NCI-H2227 treated with DMSO at 0.1 percent for 48 hours (cell line): Measurements from ENCODE around the gene SCFD1.
A peak's percentile ranks its signal among the peaks of the same experiment; 100 is the strongest.
"Not testable (repeated sequence)": the region's sequence is repeated elsewhere in the genome, so short reads cannot be mapped to it uniquely, and the experiment has no call there.

ENCODE experiments used
- DNase-seq: peaks from one replicate; lab custom pipeline; 2025; lab: John Stamatoyannopoulos, UW

SCFD1 gene

GRCh38 chr14:30621940-30622830 is at the start of gene SCFD1:
Gene SCFD1, plus strand, starts transcription at chr14:30622319. Its CDS starts 20 bp downstream, at chr14:30622339.
- DNase-seq = peak; percentile 92

- DNase-seq = no peak
Observed at GRCh38 chr14:30572771-30573170, 49.3 kb upstream of the SCFD1 start.

- DNase-seq = no peak
Observed at GRCh38 chr14:30573226-30573814, 48.8 kb upstream of the SCFD1 start.

- DNase-seq = no peak
Observed at GRCh38 chr14:30573966-30574365, 48.2 kb upstream of the SCFD1 start.

DNA sequence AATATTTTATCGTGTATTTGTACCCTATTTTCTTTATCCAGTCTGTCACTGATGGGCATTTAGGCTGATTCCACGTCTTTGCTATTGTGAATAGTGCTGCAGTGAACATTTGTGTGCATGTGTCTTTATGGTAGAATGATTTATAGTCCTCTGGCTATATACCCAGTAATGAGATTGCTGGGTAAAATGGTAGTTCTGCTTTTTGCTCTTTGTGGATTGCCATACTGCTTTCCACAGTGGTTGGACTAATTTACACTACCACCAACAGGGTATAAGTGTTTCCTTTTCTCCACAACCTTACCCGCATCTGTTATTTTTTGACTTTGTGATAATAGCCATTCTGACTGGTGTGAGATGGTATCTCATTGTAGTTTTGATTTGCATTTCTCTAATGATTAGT is 47.3 kb upstream of the SCFD1 start:
- DNase-seq = not testable (repeated sequence)

GRCh38 chr14:30576333-30576732 is 45.8 kb upstream of the SCFD1 start:
- not testable (repeated sequence) for DNase-seq

DNA sequence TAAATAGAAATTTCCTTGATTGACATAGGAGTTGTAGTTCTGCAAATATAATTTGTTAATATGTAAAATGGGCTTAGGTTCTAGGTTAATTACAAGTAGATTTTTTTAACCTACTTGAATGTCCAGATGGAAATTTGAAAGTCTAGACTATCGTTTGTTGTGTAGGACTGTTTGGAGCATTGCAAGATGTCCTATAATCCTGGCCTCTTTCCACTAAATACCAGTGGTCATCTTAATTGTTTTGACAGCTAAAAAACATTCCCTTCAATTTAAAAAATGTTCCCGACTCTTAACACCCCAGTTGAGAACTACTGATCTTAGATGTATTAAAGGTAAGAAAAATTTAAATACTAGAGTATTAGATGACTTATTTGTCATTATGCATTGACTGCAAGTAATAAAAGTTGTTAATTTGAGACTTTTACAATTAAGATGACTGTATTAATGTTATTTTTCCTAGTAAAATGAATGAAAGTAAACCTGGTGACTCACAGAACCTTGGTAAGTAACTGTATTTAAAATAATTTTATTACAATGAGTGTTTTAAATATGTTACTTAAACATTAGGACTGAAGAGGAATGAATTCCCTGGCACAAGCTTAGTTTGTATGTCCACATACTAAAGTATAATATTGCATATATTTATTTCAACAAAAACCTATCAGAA is 41.4 kb upstream of the SCFD1 start:
- DNase-seq = no peak

DNA sequence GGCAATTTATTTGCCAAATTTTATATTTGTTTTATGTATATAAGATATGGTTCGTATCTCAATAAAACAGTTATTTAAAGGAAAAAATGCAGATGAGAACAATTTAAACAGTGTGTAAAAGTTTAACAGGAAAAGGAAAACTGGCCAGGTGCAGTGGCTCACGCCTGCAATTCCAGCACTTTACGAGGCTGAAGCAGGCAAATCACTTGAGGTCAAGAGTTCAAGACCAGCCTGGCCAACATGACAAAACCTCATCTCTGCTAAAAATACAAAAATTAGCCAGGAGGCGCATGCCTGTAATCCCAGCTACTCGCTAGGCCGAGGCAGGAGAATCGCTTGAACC is 40.9 kb upstream of the SCFD1 start:
- no peak for DNase-seq

- no peak for DNase-seq
Observed at GRCh38 chr14:30582376-30582775, 39.7 kb upstream of the SCFD1 start.

DNA sequence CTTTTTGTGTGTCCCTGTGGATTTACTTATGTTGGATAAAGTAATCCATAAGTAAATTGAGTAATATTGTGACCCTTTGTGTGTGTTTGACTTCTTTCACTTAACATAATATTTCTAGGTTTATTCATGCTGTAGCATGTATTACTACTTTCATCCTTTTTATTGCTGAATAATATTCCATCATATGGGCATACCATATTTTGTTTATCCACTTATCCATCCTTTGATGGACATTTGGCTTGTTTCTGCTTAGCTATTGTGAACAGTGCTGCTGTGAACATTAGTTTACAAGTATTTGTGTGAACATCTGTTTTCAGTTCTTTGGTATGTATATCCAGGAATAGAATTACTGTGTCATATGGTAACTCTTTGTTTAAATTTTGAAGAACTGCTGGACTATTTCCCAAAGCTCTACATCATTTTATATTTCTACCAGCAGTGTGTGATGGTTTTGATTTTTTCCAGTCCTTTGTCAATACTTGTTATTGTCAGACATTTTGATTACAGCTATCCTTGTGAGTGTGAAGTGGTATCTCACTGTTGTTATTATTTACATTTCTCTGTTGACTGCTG is 38.0 kb upstream of the SCFD1 start:
- DNase-seq = no peak

- no peak for DNase-seq
Observed at GRCh38 chr14:30585204-30585603, 36.9 kb upstream of the SCFD1 start.

- DNase-seq = no peak
Observed at GRCh38 chr14:30587141-30587540, 35.0 kb upstream of the SCFD1 start.

DNA sequence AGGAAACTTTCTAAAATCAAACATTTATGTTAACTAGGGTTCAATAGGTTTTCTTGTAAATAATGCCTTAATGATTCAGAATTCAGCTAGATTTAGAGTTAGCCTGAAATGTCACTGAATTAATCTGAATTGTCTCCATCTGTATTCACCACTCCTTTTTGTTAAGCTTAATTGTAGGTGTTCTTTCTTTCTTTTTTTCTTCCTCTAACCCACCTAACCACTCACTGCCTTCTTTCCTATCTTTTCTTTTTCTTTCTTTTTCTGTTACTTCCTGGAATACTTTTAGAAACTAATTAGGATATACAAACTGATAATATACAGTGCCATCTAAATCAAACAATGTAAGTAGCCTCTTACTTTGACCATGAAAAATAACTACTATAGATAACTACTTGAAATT is 33.2 kb upstream of the SCFD1 start:
- DNase-seq = no peak

DNA sequence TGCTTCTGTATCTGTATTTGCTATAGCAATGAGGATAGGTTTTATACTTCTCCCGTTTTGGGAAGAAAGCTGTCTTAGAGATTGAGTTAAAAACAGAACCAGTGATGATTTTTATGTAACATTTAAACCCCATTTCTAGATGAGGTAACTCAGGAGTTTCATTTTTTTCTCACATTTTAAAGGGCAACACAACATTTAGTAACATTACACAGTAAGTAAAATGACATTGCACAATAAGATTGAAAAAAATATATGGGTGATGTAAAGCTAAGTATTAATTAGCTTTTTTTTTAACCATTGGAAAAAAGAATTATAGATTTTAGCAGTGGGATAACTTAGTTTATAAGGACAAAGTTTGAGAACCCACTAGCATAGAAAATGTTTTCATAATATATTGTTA is 25.2 kb upstream of the SCFD1 start:
- DNase-seq = no peak

DNA sequence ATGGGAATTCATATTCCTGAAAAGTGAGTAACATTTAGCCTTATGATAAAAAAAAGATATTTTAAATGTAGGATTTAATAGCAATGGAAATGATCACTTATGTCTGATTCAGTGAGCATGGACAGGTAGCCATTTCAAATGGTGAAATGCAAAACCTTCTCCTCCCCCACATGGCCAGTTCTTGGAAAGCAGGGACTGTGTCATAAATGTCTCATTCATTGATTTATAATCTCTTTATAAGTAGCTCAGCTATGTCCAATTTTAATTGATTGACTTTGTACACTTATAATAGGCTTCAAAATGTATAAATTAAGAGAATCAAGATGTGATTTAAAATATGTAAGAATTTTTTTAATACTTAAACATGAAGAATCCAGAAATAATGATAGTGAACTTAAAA is 24.6 kb upstream of the SCFD1 start:
- no peak for DNase-seq

DNA sequence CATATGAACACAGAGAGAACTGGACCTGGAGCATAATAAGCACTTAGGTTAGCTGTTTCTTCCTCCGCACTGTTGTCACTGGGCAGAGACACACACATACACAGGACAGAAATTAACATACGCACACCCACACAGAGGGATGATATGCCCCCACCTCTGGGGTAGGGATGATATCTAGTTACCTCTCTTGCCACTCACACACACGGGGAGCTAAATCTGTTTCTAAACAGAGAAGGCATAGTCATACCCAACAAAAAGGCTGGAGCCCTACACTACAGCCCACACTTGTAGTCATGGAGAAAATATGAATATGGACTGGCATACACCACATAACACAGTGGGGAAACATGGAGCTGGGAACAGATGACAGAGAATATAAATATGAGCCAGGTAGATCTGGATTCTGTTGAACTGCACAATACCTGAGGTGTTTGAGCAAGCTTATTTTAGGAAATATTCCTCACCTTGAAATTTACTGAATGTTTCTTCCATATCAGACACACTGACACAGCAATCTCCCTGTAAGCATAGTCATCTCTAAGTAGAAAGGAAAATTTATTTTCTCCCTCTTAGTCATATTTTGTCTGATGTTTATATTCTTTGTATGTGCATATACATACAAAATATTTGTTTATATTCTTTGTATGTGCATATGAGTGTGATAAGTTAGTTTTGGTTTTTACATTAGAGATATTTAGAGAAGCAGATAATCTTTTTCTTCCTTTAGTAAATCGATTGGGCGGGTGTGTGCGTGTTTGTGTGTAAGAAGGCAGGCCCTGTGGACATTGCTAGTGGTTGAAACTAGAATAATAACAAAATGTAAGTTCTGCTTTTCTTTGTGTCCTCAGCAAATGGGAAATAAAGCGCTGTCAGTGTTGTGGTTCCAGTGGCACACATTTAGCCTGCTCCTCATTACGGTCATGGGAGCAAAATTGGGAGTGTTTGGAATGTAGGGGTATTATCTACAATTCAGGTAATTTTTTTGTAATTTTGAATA is 20.9 kb upstream of the SCFD1 start:
- DNase-seq = no peak

DNA sequence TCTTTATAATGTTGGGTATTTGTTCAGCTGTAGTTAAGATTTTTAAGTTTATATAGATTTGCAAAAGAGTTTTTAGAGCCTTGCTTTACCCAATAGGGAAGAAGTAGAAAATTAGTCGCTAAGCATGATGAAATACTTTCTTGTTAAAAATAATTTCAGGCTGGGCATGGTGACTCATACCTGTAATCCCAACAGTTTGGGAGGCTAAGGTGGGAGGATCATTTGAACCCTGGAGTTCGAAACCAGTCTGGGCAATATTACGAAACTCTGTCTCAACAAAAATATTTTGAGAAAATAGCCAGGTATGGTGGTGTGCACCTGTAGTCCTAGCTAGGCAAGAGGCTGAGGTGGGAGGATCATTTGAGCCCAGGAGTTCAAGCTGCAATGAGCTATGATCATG is 18.7 kb upstream of the SCFD1 start:
- DNase-seq = no peak

GRCh38 chr14:30604696-30605095 is 17.4 kb upstream of the SCFD1 start:
- DNase-seq = not testable (repeated sequence)

DNA sequence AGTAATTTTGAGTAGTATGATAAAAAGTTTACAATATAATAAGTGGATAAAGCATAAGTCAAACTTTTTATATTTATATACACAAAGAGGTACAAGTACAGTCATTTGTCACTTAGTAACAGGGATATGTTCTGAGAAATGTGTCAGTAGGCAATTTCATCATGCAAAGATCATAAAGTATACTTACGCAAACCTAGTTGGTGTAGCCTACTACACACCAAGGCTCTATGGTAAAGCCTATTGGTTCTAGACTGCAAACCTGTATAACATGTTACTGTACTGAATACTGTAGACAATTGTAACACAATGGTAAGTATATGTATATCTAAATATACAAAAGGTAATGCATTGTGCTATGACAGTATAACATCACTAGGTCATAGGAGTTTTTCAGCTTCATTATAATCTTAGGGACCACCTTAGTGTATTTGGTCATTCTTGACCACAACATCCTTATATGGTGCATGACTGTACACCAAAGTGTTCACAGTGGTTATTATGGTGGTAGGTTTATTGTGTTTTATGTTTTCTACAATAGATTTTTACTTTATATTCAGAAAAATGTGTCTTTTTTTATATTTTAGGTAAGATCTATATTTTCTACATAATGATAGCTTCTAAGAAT is 14.9 kb upstream of the SCFD1 start:
- DNase-seq = no peak

GRCh38 chr14:30608533-30609006 is 13.5 kb upstream of the SCFD1 start:
- no peak for DNase-seq

DNA sequence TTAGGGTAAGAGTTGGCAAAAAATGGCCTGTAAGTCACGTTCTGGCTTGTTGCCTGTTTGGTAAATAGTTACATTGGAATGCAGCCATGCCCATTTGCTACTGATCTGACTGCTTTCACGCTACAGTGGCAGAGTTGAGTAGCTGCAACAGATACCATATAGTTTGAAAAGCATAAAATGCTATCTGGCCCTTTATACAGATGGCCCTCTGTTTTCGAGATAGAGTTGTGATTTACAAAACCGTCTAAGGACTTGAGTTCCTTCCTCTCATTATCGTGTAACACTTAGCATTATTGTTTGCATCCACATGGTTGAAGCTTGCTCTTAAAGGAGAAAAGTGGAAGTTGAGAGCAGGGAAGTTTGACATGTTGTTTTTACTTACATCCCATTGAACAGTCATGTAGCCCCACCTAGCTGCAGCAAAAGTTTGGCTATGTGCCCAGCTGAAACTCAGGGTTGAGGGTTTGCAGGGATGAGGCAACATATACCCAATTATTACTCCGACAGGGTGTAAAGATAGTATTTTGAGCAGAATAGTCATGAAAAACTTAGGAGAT is 11.3 kb upstream of the SCFD1 start:
- peak; percentile 5 for DNase-seq
